Measurements from ENCODE around the gene PRKCE. TPM values are rescaled to one million over a fixed set of nuclear protein-coding genes. Genes with fewer than 3 reads are reported as not detected.
"Not testable (repeated sequence)": the region's sequence is repeated elsewhere in the genome, so short reads cannot be mapped to it uniquely, and the experiment has no call there.

The PRKCE gene
- total RNA-seq, 2 donors from 2014 or later: 7.2 to 25.4 TPM

DNA sequence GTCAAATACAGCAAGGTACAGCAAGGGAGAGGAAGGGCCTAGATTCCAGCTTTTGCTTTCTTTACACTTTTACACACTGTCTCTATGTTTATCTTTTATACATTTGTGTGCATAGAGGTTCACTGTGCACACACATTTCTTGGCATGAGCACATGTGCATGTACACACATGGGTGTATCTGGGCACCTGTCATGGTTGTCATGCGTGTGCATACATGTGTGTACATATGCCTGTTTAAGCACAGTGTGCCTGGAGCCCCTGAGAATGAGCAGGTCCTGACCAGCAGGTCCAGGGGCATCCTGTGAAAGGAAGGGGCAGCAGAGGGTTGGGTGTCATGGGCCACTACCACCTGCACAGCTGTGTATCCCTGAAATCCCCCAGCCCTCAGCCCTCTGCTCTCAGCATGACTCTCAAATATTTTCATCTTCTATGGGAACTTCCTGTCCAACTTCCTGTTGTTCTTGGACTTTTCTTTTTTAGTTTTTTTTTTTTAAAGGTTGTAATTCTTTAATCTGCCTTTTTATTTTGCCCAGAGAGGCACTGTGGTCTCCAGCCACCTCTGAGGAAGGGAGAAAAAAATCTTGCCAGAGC lies 548.7 kb downstream of the PRKCE start:
- DNase-seq (ENCODE audit: low spot score): no peak
- Histone ChIP-seq H3K4me1 (replicated peaks) (no peaks in the 10 kb centered on the region), H3K36me3 (no peaks in the 10 kb centered on the region), H3K9me3 (no peaks in the 10 kb centered on the region), H3K4me3 (no peak overlapping the region), H3K27me3 (replicated peaks; ENCODE audit: insufficient read depth) (no peaks in the 10 kb centered on the region), H3K27ac (no peak overlapping the region)
- intact Hi-C loops (cut with DNase I): no loop called here
- WGBS: 93% methylated on average over 1 of the region's 1 CpG
- TF ChIP-seq, protein P1, sequence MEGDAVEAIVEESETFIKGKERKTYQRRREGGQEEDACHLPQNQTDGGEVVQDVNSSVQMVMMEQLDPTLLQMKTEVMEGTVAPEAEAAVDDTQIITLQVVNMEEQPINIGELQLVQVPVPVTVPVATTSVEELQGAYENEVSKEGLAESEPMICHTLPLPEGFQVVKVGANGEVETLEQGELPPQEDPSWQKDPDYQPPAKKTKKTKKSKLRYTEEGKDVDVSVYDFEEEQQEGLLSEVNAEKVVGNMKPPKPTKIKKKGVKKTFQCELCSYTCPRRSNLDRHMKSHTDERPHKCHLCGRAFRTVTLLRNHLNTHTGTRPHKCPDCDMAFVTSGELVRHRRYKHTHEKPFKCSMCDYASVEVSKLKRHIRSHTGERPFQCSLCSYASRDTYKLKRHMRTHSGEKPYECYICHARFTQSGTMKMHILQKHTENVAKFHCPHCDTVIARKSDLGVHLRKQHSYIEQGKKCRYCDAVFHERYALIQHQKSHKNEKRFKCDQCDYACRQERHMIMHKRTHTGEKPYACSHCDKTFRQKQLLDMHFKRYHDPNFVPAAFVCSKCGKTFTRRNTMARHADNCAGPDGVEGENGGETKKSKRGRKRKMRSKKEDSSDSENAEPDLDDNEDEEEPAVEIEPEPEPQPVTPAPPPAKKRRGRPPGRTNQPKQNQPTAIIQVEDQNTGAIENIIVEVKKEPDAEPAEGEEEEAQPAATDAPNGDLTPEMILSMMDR (IDR thresholded peaks at IDR 0.05): no peak
- no peak for TF ChIP-seq POLR2AphosphoS5 (IDR thresholded peaks at IDR 0.05)
- no peak for TF ChIP-seq POLR2A (IDR thresholded peaks at IDR 0.05)

DNA sequence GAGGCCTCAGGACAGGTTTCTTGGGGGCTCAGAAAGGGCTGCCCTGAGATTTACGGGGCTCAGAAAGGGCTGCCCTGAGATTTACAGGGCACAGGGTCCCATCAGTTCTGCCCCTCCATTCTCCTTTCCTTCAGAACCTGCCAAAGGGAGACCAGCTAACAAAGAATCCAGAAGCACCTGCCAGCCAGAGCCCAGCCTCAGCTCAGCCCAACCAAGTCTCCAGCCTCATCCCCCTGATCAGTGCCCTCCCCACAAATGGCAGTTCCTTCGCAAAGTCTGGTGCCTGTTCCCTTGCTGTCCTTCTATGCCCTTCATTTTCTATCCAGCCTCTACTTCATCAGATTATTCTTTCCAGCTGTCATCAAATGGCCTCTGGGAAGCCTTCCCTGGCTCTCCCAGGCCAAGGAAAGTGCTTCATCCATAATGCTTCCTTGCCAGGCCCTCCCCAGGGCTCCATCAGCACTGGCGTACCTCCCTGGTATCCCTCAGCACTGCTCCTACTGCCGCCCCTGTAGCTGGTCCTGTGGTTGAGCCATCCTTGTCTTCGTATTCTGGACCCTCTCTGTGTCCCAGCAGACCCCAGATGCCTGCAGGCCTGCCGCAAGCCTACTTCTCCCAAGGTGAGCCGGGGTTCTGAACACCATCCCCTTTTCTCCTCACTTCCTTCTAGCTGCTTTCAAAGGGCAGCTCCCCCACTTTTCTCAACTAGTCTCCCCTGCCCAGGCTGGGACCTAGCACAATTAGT lies 549.6 kb downstream of the PRKCE start:
- no peak overlapping the region for H3K27ac ChIP-seq
- TF ChIP-seq, protein P1 (IDR thresholded peaks at IDR 0.05): no peak
- no peak for TF ChIP-seq POLR2AphosphoS5 (IDR thresholded peaks at IDR 0.05)
- no peak for TF ChIP-seq POLR2A (IDR thresholded peaks at IDR 0.05)

GRCh38 chr2:46202453-46202852 lies 551.0 kb downstream of the PRKCE start:
- H3K4me3 ChIP-seq: no peak overlapping the region
- TF ChIP-seq POLR2AphosphoS5 (IDR thresholded peaks at IDR 0.05) (no peak), POLR2A (IDR thresholded peaks at IDR 0.05) (no peak)
- TF ChIP-seq, protein P1 (IDR thresholded peaks at IDR 0.05): no peak
- no peaks in the 10 kb centered on the region for H3K9me3 ChIP-seq
- H3K4me1 ChIP-seq (replicated peaks): no peaks in the 10 kb centered on the region
- H3K27me3 ChIP-seq (replicated peaks; ENCODE audit: insufficient read depth): no peaks in the 10 kb centered on the region
- no peak overlapping the region for H3K27ac ChIP-seq
- H3K36me3 ChIP-seq: no peaks in the 10 kb centered on the region
- intact Hi-C loops (cut with DNase I): no loop called here
- WGBS: 68% methylated on average over 1 of the region's 1 CpG
- DNase-seq (ENCODE audit: low spot score): no peak

More for the DNA sequence above, 549.6 kb downstream of the PRKCE start:
- H3K4me1 ChIP-seq (replicated peaks): no peaks in the 10 kb centered on the region
- H3K4me3 ChIP-seq: no peak overlapping the region
- 97% methylated on average over 7 of the region's 7 CpGs for WGBS
- no peaks in the 10 kb centered on the region for H3K36me3 ChIP-seq
- intact Hi-C loops (cut with DNase I): no loop called here
- H3K27me3 ChIP-seq (replicated peaks; ENCODE audit: insufficient read depth): no peaks in the 10 kb centered on the region
- DNase-seq (ENCODE audit: low spot score): no peak
- no peaks in the 10 kb centered on the region for H3K9me3 ChIP-seq

GRCh38 chr2:46202987-46203386 lies 551.5 kb downstream of the PRKCE start:
- 95% methylated on average over 5 of the region's 5 CpGs for WGBS
- Histone ChIP-seq H3K27ac (no peak overlapping the region), H3K27me3 (replicated peaks; ENCODE audit: insufficient read depth) (no peaks in the 10 kb centered on the region), H3K36me3 (no peaks in the 10 kb centered on the region), H3K9me3 (no peaks in the 10 kb centered on the region), H3K4me3 (no peak overlapping the region), H3K4me1 (replicated peaks) (no peaks in the 10 kb centered on the region)
- no peak for DNase-seq (ENCODE audit: low spot score)
- intact Hi-C loops (cut with DNase I): no loop called here
- TF ChIP-seq, protein P1 (IDR thresholded peaks at IDR 0.05): no peak
- no peak for TF ChIP-seq POLR2A (IDR thresholded peaks at IDR 0.05)

GRCh38 chr2:46203636-46204035 lies 552.2 kb downstream of the PRKCE start:
- H3K9me3 ChIP-seq; H3K27ac ChIP-seq; H3K4me1 ChIP-seq (replicated peaks); H3K27me3 ChIP-seq (replicated peaks; ENCODE audit: insufficient read depth); DNase-seq (ENCODE audit: low spot score); H3K4me3 ChIP-seq; intact Hi-C loops (cut with DNase I); H3K36me3 ChIP-seq: not testable (repeated sequence)
- WGBS: 90% methylated on average over 11 of the region's 11 CpGs
